ENCODE data around the gene OCA2.

- no peak for TF ChIP-seq POLR2A (IDR thresholded peaks at IDR 0.05)
- TF ChIP-seq, protein P1, sequence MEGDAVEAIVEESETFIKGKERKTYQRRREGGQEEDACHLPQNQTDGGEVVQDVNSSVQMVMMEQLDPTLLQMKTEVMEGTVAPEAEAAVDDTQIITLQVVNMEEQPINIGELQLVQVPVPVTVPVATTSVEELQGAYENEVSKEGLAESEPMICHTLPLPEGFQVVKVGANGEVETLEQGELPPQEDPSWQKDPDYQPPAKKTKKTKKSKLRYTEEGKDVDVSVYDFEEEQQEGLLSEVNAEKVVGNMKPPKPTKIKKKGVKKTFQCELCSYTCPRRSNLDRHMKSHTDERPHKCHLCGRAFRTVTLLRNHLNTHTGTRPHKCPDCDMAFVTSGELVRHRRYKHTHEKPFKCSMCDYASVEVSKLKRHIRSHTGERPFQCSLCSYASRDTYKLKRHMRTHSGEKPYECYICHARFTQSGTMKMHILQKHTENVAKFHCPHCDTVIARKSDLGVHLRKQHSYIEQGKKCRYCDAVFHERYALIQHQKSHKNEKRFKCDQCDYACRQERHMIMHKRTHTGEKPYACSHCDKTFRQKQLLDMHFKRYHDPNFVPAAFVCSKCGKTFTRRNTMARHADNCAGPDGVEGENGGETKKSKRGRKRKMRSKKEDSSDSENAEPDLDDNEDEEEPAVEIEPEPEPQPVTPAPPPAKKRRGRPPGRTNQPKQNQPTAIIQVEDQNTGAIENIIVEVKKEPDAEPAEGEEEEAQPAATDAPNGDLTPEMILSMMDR (IDR thresholded peaks at IDR 0.05) = no peak
These were observed 357.8 kb downstream of the OCA2 start for GRCh38 chr15:27741226-27741860.
